ENCODE results near the gene PPT2. TPM values are rescaled to one million over a fixed set of nuclear protein-coding genes. Genes with fewer than 3 reads are reported as not detected.

The PPT2 gene
- total and polyA plus RNA-seq, 2 of the 13 experiments (the other 11 are each of a cell fraction or from before 2014, with no cell fraction given): 39.2 to 61.8 TPM

GRCh38 chr6:32177788-32178546, 24.0 kb downstream of the PPT2 start, which contains the start of gene RNF5 (continued):
- no peak for TF ChIP-seq PRMT3 (CRISPR knock-in tag; IDR thresholded peaks at IDR 0.05; ENCODE audit: borderline replicate concordance, low read depth)
- no peak; the same call in 1 of the 2 replicates for TF ChIP-seq RELA (CRISPR knock-in tag; IDR thresholded peaks at IDR 0.05)
- TF ChIP-seq FUBP1 (CRISPR knock-in tag; IDR thresholded peaks at IDR 0.05; ENCODE audit: borderline replicate concordance): no peak
- no peak for TF ChIP-seq THAP8 (CRISPR knock-in tag; IDR thresholded peaks at IDR 0.05; ENCODE audit: borderline replicate concordance)
- no peak for TF ChIP-seq SATB2 (CRISPR knock-in tag; IDR thresholded peaks at IDR 0.05)
- TF ChIP-seq, protein P1, sequence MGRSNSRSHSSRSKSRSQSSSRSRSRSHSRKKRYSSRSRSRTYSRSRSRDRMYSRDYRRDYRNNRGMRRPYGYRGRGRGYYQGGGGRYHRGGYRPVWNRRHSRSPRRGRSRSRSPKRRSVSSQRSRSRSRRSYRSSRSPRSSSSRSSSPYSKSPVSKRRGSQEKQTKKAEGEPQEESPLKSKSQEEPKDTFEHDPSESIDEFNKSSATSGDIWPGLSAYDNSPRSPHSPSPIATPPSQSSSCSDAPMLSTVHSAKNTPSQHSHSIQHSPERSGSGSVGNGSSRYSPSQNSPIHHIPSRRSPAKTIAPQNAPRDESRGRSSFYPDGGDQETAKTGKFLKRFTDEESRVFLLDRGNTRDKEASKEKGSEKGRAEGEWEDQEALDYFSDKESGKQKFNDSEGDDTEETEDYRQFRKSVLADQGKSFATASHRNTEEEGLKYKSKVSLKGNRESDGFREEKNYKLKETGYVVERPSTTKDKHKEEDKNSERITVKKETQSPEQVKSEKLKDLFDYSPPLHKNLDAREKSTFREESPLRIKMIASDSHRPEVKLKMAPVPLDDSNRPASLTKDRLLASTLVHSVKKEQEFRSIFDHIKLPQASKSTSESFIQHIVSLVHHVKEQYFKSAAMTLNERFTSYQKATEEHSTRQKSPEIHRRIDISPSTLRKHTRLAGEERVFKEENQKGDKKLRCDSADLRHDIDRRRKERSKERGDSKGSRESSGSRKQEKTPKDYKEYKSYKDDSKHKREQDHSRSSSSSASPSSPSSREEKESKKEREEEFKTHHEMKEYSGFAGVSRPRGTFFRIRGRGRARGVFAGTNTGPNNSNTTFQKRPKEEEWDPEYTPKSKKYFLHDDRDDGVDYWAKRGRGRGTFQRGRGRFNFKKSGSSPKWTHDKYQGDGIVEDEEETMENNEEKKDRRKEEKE (IDR thresholded peaks at IDR 0.05): no peak
- TF ChIP-seq MAFK (conservative IDR thresholded peaks at IDR 0.05 in 1 of 2, IDR thresholded peaks at IDR 0.05 in 1 of 2; ENCODE audit: low read length in 2 of 2): peak; percentile 99 to 100
- TF ChIP-seq ZNF34 (CRISPR knock-in tag; IDR thresholded peaks at IDR 0.05; ENCODE audit: borderline replicate concordance): no peak
- TF ChIP-seq ZSCAN30 (CRISPR knock-in tag; IDR thresholded peaks at IDR 0.05): no peak
- no peak for TF ChIP-seq RBM22 (optimal IDR thresholded peaks at IDR 0.05; ENCODE audit: low read length)
- TF ChIP-seq ZBTB14 (CRISPR knock-in tag; IDR thresholded peaks at IDR 0.05): no peak
- peak; percentile 78 for TF ChIP-seq FOXK1 (CRISPR knock-in tag; IDR thresholded peaks at IDR 0.05; ENCODE audit: borderline replicate concordance, low read depth)
- no peak for TF ChIP-seq ZNF879 (CRISPR knock-in tag; IDR thresholded peaks at IDR 0.05)
- no peak for TF ChIP-seq CSRNP1 (CRISPR knock-in tag; IDR thresholded peaks at IDR 0.05)
- no peak for TF ChIP-seq ZNF121 (CRISPR knock-in tag; IDR thresholded peaks at IDR 0.05)
- peak; percentile 10 to 17; a peak in 1 of 4 replicates for TF ChIP-seq EP300 (IDR thresholded peaks at IDR 0.05; ENCODE audit: low read depth in 2 of 2, low read length in 2 of 2)
- TF ChIP-seq EP300 (CRISPR knock-in tag; IDR thresholded peaks at IDR 0.05; ENCODE audit: borderline replicate concordance): no peak
- no peak; the same call in 1 of the 2 replicates for TF ChIP-seq PITX1 (CRISPR knock-in tag; IDR thresholded peaks at IDR 0.05)
